ENCODE data around the gene ADAMTS17.

Gene ADAMTS17

DNA sequence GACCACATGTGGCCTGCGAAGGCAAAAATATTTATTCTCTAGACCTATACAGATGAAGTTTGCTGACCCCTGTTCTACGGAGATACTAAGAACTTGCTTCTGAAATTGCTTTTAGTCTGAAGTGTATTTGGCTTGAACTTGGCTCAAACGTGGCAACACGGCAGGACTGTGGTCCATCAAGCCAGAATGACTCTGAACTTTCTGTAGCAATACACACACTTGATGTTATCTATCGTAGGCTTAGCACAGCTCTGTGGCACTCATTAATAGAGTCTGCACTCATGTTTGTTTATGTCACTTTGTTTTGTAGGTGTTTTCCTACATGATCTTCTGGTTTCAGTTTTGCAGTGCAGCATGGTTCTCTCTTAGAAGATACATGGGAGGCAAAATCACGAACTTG, 298.1 kb downstream of the ADAMTS17 start:
- DNase-seq (ENCODE audit: low read depth) = no peak

- no peak for DNase-seq (ENCODE audit: low read depth)
These were observed 298.6 kb downstream of the ADAMTS17 start for GRCh38 chr15:100043068-100043641.

- no peak for DNase-seq (ENCODE audit: low read depth)
These were observed 299.2 kb downstream of the ADAMTS17 start for GRCh38 chr15:100042558-100042957.

DNA sequence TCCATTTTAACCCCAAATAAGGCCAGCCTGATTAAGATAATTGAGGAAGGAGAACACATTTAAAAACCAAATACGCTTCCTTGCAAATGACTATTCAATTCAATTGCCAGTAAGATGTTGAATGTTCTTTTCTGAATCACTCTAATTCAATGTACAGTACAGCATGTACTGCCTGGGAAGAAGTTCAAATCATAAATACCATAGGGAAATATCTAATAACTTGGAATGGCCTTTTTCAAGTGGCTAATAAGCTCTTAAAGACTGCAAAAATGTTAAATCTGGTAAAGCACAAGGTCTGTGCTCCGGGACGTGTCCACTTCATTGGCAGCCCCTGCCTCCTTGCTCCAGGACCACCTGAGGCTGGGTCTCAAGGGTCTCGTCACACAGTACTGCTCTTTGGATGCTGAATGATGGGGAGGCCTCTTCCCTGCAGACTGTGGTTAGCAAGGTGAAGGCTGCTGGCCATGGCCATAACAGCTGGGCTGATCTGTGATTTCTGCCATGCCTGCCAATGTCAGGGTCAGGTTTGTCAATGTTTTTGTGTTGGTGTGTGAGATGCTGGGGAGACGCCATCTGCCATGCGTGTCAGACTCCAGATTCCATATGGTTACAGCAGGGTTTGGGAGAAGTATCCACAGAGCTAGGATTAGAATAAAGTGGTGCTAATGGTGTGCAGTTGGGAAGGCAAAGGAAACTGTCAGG, 300.5 kb downstream of the ADAMTS17 start:
- DNase-seq (ENCODE audit: low read depth) = no peak

GRCh38 chr15:100039994-100040393, 301.8 kb downstream of the ADAMTS17 start:
- DNase-seq (ENCODE audit: low read depth) = no peak

DNA sequence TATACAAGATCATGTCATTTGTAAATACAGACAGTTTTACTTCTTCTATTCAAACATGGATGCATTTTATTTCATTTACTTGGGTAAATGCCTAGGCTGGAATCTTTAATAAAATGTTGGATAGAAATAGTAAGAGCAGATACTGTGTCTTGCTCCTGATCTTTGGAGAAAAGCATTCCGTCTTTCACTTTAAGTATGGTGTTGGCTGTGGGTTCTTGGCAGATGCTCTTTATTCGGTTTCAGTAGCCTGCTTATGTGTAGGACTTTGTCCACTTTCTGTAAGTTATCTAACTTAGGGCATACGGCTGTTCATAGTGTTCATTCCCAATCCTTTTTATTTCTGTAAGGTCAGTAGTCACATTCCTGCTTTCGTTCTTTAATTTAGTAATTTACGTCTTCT, 303.0 kb downstream of the ADAMTS17 start:
- DNase-seq (ENCODE audit: low read depth) = no peak

- no peak for DNase-seq (ENCODE audit: low read depth)
These were observed 303.9 kb downstream of the ADAMTS17 start for GRCh38 chr15:100037901-100038300.

DNA sequence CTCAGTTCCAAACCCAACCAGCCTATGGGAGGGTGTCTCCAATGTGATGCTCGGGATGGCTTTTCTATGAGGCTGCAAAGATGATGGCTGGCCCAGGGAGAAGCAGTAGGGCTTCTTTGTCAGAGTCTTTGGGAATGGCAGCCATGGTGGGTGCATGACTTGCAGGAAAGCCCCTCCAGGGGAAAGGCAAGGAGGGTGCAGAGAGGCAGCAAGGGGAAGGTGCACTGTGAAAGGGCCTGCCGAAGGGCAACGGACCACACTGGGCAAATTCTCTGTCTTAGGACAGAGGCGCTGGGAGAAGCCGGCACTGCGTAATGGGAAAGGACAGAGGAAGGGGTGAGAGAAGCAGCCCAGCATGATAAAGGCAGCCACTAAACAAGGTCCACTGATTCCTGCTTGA, 305.8 kb downstream of the ADAMTS17 start:
- DNase-seq (ENCODE audit: low read depth) = no peak

- no peak for DNase-seq (ENCODE audit: low read depth)
These were observed 307.6 kb downstream of the ADAMTS17 start for GRCh38 chr15:100034191-100034590.

DNA sequence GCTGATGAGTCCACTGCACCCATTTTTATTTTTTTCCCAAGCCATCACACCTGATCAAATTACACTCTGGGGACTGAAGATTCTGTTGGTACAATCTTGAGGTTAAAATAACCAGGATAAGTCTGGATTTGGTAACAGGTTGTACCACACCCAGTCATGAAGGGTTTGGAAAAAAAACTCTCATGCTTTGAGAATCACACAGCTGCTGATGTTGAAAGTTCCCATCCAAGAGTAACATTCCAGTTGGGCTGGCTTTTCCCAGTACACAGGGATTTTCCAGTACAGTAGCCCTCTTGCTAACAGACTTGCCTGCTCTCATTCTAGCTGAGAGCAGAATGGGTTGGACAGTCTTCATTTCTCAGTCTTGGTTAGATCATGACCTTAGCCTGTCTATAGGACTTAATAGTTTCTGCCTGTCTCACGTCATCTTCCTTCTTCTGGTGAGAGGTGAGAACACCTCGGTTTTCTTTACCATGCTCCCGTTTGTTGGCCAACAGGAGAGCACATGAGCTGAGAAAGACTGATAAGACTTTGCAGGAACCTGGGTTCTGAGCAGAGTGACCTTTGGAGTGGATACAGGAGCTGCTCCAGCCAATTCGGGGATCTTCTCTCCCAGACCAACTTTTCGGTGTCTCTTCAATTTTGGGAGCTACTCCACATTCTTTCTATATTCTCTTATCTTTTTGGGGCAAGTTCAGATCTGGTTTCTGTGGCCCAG, 308.5 kb downstream of the ADAMTS17 start:
- DNase-seq (ENCODE audit: low read depth) = no peak

DNA sequence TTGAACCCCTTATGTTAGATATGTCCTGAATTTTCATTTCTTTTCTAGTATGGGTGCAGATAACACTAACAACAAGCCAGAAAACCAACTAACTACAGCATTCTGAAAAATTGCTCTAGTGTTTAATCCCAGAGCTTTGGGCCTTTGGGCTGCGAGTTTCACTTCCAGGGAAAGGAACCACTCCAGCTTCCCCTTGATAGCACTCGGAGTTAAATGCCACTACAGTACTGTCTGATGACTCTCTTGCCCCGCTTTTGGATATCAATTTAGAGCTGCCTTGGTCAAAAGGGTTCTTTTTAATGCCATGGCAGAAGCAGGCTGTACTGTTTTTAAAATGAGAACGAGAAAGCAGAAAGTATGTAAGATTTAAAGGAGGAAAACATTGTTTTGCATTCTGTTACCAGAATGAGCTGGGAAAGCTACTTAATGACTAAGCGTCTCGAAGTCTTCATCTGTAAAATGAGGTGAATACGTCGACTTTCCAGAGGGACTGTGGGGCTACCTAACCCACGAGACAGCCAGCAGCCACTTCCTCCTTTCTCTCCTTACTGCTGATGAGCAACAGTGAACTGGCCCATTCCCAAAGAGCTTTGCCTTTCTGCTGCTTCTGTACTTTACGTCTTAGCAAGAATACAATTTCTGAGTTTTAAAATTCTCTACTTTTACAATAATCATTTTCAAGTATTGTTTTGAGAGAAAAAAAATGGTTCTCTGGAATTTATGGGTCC, 309.3 kb downstream of the ADAMTS17 start:
- DNase-seq (ENCODE audit: low read depth) = no peak

DNA sequence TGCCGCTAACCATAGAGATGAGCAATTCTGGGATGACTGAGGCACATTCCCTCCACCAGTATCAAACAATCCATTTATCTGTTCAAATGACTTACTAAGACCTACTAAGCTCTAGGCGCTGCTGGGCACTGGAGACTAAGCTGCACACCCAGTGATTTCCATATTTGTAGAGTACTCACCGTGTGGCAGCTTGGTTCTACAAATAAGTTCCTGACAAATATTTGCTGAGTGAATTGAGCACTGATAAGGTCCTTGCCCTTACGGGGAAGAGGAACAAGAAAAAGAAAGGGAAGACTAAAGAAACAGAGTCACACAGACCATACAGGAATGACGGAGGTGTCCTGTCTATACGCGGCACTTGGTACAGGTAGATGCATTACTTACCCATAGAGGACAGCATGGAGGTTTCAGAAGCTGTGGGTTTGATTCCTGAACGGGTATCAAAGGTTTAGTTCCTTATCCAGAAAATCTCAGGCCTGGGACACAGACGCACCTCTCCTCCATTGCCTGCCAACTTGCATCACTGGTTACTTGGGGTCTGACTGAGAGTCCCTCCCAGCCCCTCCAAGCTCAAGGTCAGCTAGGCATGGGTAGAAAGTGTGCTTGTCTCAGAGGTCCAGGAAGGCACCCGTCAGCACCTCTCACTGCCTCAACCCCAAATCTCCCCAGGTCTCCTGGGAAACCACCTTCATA, 310.0 kb downstream of the ADAMTS17 start:
- DNase-seq (ENCODE audit: low read depth) = no peak

- no peak for DNase-seq (ENCODE audit: low read depth)
These were observed 311.1 kb downstream of the ADAMTS17 start for GRCh38 chr15:100030586-100031229.

GRCh38 chr15:100029868-100030479, 311.8 kb downstream of the ADAMTS17 start:
- DNase-seq (ENCODE audit: low read depth) = no peak

DNA sequence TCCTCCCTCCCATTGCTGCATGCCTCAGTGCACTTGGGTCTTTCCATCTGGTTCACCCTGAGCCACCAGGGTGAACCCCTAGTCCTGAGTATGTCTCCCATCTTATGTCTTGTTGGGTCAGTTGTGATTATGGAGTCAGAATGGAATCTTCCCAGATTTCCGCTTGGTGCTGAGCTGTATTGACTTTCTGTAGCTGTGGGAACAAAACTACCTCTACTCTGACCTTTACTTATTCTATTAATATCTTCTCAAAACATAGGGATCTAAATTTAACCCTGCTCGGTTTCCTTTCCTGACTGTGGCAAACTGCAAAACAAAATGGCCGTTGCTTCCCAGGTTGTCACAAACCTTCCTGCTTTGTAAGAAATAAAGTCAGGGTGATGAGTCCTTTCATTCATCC, 312.7 kb downstream of the ADAMTS17 start:
- no peak for DNase-seq (ENCODE audit: low read depth)

DNA sequence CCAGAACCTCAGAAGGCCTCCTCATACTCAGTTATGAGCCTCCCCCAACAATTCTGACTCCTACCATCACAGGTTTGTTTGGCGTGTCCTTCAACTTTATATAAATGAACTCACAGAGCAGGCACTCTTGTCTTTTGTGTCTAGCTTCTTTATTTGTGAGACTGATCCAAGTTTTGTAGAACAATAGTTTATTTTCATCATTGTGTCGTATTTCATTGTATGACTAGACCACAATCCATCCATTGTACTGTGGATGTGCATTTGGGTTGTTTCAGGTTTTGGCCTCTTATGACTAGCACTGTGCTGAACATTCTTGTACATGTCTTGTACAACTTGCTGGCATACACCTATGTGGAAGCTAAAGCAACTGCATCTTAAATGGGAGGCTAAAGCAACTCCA, 315.7 kb downstream of the ADAMTS17 start:
- no peak for DNase-seq (ENCODE audit: low read depth)

DNA sequence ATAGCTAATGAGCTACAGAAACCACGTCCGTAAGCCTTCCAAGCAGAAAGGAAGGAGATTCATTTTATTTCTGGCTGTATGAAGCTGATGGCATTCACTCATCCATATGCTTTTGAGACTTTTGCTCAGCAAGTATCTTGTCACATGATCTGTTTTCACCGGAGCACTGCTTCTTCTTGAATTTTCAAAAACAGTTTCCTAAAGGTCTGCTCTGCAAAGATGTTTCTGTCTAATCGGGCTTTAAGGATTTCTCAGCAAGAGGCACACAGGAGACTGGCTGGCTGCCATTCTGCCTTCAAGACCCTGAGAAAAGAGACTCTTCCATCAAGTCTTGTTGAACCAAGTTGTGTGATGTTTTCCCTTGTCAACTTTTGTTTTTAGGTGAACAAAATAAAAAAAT, 319.0 kb downstream of the ADAMTS17 start:
- no peak for DNase-seq (ENCODE audit: low read depth)

DNA sequence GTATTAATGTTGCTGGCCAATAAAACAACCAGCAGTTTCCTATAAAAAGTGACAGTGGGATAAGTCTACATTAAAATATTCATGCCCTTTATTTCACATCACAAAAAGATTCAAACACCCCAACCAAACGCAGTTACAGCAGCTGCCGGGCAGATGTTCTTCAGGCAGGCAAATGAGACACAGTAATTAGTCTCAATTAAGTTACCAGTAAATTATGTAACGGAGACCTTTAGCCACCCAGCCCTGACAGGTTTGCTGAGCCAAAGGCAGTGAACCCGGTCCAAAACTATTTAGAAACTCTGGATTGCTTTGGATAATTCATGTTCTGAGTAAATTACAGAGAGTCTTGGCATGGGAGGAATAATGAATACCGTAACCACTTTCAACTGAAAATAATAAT, 319.4 kb downstream of the ADAMTS17 start:
- no peak for DNase-seq (ENCODE audit: low read depth)

DNA sequence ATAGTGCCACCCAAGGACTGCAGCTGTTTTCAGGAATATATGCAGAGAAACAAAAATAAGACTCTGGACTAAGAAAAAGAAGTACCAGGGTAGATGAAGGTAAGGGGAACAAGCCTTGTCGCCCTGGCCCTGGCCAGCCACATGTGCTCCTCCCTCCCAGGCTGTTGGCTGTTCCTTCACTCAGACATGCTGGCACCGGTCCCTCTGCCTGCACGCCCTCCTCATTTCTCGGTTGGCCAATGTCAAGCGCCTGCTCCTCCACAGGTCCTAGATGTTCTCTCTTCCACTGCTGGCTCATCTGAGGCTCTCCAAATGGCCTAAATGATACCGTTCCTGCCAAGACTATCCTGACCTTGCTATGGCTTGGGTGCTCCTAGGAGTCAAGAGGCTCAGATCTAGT, 320.1 kb downstream of the ADAMTS17 start:
- DNase-seq (ENCODE audit: low read depth) = no peak

DNA sequence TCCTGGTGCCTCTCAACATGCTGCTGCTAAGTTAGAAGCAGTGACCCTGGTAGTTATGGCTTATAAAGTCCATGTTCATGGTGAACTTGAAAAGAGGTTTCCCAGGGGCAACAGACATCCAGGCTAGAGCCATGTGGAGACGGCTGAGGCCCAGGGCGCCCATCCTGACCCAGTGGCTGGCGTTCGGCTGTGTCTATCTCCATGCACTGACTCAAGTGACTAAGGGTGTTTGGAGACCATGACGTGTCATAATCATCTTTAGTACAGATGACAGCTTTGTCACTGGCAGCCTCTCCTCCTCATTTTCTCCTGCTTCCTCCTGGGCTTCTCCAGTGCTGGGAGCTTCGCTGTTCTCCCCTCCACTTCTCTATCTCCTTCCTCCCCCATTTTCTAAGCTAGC, 321.2 kb downstream of the ADAMTS17 start:
- DNase-seq (ENCODE audit: low read depth) = no peak

DNA sequence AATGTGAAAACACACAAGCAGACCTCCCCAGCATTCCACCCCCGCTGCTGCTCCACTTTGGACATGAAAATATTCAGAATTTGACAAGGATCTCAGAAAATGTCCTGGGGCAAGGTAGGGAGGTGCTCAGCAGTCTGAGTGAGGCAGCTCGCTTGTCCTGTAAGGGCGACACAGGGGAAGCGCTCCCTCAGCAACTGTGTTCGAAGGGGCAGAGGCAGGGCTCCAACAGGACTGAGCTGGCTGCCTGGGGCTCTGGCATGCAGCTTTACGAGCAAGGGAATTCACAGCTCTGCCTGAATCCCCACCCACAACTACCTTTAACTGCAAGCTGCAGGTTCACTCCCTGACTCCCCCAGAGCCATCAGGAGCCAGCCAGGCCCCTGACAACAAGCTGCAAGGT, 321.6 kb downstream of the ADAMTS17 start:
- DNase-seq (ENCODE audit: low read depth) = no peak
